Frontal cortex (tissue), 4 donors: ENCODE data around the gene MYO15B. TPM values are rescaled to one million over a fixed set of nuclear protein-coding genes. Genes with fewer than 3 reads are reported as not detected.

Source experiments
- DNase-seq, 2 donors: peaks; one replicate each; pipeline ENCODE4 v3.0.0; 2012; ENCODE audit warnings: low spot score in 2 of 2
- FAIRE-seq: peaks from 2 replicates; lab custom pipeline; 2012; peaks lifted over from hg19 to GRCh38; lab: Jason Lieb, UNC
- total RNA-seq: library from RNA; depleted of rRNA; stranded (reverse); fragments of >200 nt; gene quantifications from one replicate; pipeline ENCODE4 v1.2.3, GENCODE V29; 2014
- donor health status: control.
- donor health status: control.
- donor health status: control.

Gene MYO15B
- total RNA-seq, 1 donor from 2014 or later = 19.6 TPM

DNA sequence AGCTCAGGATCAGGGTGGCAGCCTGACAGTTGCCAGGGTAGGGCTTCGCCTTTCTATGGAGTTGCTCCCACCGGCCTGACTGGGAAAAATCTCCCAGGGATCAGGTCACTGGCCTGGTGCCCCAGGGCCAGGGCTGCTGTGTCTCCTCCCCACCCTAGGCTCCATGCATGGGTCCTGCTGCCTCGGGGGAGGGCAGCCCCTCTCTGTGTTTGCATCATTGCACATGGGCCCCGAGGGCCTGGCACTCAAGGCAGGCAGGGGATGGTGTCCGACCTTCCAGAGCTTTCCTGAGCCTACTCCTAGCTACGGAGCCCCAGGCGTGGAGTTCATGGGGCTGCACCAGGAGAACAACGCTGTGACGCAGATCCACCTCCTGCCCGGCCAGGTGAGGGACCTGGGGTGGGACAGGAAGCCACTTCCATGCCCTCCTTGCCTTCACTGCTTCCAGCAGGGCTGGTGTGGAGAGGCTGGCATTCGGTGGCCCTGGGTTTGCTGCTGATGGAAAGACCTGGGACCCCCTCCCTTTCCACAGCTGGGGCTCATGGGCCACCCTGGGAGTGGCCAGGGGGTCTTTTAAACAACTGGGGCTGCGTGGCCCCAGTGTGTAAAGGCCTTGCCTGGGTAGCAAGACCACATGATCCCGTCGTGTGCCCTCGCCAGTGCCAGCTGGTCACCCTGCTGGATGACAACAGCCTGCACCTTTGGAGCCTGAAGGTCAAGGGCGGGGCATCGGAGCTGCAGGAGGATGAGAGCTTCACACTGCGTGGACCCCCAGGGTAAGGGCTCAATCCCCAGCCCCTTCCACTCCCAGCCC, 29.5 kb upstream of the MYO15B start:
- FAIRE-seq (no peak), DNase-seq (no peak)

DNA sequence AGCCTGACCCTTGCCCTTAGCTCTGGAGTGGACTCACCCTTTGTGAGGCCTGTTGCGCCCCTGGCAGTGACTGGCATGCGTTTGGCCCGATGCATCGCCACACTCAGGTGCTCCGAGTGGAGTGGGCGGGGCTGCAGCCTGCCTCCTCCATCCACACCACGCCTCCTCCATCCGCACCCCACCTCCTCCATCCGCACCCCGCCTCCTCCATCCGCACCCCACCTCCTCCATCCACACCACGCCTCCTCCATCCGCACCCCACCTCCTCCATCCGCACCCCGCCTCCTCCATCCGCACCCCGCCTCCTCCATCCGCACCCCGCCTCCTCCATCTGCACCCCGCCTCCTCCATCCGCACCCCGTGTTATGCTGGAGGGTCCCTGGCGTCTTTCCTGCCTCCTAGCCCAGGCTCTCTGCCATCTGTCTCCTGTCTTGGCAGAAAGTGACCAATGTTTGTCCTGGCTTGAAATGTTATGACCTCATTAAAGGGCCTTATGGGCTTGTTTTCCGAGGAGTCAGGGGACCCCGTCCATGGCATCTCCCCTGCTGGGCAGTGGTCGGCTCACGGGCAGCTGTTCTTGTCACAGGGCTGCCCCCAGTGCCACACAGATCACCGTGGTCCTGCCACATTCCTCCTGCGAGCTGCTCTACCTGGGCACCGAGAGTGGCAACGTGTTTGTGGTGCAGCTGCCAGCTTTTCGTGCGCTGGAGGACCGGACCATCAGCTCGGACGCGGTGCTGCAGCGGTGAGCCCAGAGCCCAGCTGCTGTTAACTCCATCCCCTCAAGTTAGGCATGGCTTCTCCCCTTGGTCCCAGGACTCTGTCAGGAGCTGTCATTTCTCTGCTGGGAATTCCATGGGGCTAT, 28.7 kb upstream of the MYO15B start:
- DNase-seq = no peak
- no peak for FAIRE-seq

DNA sequence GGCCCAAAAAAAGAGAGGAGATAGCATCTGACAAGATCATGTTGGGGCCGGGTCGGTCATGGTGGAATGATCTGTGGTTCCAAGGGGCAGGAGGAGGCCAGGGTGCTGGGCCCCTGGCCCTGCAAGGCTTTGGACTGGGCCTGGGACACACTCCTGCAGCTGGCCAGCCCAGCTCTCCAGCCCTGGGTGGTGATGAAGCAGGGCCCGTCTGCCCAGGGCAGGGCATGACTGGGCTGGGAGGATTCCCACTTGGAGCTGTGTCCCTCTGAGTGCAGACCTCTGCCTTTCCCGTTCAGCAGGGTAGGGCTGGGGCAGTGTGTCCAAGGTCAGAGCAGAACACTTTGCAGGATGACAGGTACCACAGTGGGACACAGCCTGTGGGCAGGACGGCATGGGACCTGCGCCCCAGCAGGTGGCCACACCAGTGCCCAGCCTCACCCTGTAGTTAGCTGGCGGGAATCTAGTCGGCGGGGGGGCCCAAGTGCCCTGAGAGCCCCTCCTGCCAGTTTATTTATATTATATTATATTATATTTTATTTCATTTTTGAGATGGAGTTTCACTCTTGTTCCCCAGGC, 27.6 kb upstream of the MYO15B start:
- DNase-seq = no peak
- FAIRE-seq = no peak

DNA sequence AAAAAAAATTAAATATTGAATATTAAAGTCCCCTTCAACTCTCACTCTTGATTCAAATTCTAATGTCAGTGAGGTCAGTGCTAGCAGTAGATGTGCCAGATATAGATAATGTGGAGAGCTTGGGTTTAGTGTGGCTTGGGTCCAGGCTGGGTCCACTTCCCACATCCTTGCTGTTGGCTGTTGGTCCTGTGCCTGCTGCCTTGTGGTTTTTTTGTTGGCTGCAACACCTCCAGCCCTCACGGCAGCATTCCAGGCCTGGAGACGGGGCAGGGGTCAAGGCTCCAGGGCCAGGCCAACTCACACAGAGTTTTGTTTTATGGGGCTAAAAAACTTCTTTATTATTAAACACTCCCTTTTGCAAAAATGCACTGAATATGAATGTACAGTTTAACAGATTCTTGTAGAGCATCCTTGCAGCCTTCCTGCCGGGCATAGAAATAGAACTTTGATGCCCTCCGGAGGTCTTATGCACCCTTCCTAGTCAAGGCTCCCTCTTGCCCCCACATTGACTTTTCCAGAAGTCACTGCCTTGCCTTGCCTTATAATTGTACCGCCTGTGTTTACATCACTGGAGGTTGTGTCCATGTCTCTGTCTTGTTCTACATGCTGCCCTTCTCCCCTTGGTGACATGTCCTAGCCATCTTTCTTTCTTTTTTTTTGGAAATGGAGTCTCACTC, 25.5 kb upstream of the MYO15B start:
- no peak for FAIRE-seq
- no peak for DNase-seq

DNA sequence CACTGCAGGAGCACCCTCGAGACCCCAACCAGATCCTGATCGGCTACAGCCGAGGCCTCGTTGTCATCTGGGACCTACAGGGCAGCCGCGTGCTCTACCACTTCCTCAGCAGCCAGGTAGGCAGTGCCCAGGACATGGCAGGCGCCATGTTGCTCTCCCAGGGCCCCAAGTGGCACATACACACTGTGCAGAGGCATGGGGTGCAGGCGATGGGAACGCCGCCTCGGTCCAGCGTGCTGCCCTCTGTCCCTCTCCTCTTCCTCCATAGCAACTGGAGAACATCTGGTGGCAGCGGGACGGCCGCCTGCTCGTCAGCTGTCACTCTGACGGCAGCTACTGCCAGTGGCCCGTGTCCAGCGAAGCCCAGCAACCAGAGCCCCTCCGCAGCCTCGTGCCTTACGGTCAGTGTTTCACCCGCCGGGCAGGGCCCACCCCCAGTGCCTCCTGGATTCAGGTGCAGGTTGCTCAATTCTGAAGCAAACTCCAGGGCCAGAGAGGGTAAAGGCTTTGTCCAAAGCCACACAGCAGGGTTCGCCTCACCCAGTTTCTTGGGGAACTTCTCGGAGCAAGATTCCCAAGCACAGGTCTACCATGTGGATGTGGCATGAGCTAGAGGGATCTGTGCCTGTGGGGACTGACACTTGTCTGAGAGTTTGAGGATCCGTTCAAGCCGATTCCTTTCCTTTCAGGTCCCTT, 24.4 kb upstream of the MYO15B start:
- DNase-seq (no peak), FAIRE-seq (no peak)

DNA sequence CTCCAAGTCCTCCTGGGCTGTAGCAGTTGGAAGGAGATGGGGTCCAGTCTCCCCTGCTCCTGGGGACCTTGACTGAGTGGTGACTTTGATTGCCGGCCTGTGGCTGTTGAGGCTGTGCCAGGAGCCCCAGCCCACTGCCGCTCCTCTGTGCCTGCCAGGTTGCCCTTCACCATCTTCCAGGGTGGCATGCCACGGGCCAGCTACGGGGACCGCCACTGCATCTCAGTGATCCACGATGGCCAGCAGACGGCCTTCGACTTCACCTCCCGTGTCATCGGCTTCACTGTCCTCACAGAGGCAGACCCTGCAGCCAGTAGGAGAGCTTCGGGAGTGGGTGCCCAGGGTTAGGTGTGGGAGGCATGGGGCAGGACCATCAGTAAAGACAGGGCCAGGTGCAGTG, 23.4 kb upstream of the MYO15B start:
- FAIRE-seq = no peak
- no peak for DNase-seq

DNA sequence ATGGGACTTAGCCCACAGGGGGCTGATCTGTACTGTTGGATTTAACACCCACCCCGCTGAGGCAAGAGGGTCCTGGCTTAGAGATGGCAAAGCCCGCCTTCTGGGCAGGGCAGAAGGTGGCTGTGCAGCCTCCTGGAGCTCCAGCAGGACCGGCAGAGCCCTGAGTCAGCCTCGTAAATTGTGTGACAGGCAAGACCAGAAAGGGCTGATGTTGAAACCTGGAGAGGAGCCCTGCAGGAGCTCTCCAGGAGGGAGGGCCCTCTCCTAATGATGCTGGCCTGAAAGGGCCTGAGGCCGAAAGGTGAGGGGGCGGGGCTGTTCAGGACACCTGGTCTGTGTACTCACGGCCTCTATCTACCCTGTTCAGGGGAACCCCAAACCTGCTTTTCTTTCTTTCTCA, 22.5 kb upstream of the MYO15B start:
- no peak for FAIRE-seq
- no peak for DNase-seq

DNA sequence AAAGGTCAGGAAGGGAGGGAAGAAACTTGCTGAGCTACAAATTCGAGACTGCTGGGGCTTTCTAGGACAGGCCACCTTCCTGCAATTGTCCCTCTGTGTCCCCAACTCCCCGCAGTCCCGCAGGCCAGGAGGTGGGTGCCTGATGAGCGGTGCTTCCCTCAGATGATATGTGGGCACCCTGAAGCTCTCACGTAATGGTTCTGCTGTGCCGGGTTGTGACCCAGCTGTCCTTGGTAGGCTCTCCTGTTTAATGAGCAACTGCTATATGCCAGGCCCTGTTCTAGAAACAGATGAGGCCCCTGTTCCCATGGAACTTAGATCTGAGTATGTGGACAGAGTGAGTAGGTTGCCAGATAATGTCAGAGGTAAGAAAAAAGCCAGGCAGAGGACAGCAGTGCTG, 22.0 kb upstream of the MYO15B start:
- no peak for FAIRE-seq
- DNase-seq = no peak

DNA sequence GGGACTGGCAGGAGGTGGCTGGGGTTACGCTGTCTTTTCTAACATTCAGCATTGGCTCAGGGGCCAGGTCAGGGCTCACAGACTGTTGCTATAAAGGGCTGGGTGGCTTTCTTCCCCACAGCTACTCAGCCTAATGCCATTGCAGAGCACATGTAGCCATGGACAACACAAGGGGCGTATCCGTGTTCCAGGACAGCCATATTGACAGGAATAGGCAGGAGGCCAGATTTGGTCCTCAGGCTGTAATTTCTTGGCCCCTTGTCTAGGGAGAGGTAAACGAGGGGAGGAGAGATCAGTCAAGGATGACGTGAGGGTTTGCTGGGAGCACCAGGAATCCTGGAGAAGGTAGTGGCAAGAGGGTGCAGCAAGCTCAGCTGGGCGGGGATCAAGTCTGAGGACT, 21.2 kb upstream of the MYO15B start:
- FAIRE-seq (no peak), DNase-seq (no peak)

DNA sequence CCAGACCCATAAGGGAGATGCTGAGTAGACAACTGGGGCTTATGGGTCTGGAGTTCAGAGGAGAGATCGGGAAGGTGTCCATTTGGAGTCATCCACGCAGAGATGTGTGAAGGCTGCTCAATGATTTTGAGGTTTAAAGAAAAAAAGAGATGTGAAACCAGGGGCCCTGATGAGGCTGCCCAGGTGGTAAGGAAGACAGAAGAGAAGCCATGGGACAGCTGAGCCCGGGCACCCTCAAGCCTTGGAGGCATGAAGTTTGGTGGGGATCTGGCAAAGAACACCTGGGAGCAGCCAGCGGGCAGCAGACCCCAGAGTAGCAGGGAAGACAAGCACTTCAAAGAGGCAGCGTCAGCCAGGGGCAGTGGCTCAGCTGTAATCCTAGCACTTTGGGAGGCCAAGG, 20.8 kb upstream of the MYO15B start:
- no peak for FAIRE-seq

DNA sequence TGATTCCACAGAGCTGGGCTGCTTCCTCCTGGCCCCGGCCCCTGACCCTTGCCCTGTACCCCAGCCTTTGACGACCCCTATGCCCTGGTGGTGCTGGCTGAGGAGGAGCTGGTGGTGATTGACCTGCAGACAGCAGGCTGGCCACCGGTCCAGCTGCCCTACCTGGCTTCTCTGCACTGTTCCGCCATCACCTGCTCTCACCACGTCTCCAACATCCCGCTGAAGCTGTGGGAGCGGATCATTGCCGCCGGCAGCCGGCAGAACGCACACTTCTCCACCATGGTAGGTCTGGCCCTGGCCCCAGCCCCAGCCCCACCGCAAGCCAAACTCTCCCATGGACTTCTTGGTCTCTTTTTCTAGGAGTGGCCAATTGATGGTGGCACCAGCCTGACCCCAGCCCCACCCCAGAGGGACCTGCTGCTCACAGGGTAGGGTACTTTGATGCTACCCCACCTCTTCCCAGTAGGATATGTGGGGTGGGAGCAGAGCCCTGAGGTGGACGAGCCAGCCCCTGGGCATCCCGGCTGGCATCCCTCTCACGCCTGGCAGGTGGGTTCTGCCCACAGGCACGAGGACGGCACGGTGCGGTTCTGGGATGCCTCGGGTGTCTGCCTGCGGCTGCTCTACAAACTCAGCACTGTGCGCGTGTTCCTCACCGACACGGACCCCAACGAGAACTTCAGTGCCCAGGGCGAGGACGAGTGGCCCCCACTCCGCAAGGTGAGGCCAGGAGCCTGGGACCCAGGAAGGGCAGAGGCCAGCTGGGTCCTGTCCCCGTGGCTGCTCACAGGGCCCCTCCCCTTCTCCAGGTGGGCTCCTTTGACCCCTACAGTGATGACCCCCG, 19.0 kb upstream of the MYO15B start:
- FAIRE-seq = no peak

More for the DNA sequence above, 20.8 kb upstream of the MYO15B start:
- DNase-seq = no peak

DNA sequence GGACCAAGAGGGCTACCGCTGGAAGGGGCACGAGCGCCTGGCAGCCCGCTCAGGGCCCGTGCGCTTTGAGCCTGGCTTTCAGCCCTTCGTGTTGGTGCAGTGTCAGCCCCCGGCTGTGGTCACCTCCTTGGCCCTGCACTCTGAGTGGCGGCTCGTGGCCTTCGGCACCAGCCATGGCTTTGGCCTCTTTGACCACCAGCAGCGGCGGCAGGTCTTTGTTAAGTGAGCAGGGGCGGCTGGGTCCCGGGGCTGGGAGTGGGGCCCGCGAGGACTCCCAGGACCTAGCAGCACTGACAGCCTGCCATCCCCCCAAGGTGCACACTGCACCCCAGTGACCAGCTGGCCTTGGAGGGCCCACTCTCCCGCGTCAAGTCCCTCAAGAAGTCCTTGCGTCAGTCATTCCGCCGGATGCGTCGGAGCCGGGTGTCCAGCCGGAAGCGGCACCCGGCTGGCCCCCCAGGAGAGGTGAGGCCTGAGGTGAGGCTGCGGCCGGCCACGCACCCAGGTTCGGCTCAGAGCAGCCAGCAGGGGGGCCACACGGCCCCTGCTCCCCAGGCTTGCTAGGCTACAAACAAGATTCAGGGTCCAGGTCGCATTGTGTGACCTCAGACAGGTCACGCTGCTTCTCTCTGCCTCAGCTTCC, 17.4 kb upstream of the MYO15B start:
- no peak for FAIRE-seq
- DNase-seq = no peak

More for the DNA sequence above, 19.0 kb upstream of the MYO15B start:
- DNase-seq = no peak

DNA sequence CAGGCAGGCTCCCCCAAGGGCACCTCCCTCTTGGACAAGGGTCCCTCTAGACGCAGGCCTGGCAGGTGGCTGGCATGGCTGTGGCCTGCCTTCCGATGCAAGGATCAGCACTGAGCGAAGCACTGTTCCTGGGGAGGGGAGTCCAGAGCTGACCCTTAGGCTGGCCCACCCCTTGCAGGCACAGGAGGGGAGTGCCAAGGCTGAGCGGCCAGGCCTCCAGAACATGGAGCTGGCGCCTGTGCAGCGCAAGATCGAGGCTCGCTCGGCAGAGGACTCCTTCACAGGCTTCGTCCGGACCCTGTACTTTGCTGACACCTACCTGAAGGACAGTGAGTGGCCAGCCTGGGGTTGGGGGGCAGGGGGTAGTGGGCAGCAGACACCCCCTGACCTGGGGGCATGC, 16.8 kb upstream of the MYO15B start:
- FAIRE-seq (no peak), DNase-seq (no peak)

DNA sequence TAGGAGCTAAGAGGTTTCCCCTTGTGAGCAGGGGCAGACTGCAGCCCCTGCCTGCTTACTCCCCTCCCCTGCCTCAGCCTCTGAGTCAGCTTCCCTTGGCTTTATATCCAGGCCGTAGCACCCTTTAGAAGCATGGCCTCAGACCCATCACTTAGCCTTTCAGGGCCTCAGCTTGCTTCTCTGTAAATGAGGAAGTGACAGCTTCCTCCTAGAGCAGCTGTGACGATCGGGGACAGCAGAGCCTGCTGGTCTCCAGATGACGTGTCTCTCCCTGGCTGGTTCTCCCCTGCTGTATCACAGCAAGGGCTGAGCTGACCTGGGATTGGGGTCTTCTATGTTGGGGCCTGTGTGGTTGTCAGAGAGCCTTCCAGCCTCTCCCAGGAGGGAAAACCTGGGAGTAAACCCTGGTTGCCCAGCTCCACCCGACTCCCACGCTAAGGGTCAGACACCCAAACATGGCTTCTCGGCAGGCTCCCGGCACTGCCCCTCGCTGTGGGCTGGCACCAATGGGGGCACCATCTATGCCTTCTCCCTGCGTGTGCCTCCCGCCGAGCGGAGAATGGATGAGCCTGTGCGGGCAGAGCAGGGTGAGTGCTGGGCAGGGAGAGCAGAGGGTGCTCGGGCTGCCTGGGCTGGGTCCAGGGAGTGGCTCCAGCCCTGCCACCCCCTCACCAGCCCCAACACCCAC, 16.3 kb upstream of the MYO15B start:
- DNase-seq (peak; percentile 54 to 56), FAIRE-seq (no peak)

DNA sequence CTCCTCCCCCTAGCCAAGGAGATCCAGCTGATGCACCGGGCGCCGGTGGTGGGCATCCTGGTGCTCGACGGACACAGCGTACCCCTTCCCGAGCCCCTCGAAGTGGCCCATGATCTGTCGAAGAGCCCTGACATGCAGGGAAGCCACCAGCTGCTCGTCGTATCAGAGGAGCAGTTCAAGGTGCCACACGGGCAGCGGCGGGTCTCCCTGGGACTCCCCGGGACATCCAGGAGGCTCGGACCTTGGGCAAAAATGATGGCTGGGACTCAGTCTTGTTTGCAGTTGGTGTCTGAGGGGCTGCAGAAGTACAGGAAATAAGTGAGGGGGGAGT, 15.8 kb upstream of the MYO15B start:
- FAIRE-seq = no peak
- DNase-seq = no peak

DNA sequence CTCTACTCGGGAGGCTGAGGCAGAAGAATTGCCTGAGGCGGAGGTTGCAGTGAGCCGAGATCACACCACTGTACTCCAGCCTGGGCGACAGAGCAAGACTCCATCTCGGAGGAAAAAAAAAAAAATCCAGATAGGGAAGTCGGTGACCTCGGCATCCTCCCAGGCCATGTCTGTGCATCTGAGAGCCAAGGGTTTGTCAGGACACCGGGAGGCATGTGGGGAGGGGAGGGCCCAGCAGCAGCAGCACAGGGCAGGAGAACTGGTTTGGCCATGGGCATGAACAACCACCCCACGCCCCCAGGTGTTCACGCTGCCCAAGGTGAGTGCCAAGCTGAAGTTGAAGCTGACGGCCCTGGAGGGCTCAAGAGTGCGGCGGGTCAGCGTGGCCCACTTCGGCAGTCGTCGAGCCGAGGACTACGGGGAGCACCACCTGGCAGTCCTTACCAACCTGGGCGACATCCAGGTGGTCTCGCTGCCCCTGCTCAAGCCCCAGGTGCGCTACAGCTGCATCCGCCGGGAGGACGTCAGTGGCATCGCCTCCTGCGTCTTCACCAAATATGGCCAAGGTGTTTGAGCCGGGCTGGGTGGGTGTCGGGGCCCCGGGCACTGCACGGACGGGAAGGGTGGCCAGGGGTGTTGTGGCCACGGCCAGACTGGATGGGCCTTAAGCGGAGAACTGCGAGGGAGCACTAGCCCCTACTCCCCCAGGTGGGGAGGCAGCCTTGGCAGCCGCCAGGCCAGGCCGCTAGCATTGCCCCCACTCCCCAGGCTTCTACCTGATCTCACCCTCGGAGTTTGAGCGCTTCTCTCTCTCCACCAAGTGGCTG, 14.7 kb upstream of the MYO15B start:
- DNase-seq = no peak
- FAIRE-seq = no peak

DNA sequence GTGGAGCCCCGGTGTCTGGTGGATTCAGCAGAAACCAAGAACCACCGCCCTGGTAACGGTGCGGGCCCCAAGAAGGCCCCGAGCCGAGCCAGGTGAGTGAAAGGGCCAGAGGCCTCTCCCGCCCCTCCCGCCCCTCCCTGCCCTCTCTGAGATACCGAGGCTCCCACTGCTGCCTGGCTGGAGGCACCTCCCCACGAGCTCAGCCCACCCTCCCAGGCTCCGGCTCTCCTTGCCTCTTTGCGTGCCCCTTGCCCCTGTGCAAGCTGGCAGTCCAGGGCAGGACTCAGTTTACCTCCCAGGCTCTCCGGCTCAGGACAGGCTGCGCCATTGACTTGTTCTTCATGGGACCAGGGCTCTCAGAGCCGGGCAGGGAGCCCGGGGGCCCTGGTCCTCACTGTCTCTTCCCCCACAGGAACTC, 14.1 kb upstream of the MYO15B start:
- FAIRE-seq = no peak
- no peak for DNase-seq
